Mononuclear cell (primary cell): ENCODE measurements around the gene ADCY4. TPM values are rescaled to one million over a fixed set of nuclear protein-coding genes. Genes with fewer than 3 reads are reported as not detected.

Experiments used
- H3K27me3 ChIP-seq: 2 replicates; pipeline ENCODE4 v1.6.0; 2011; ENCODE audit warnings: low read length, control low read depth; ENCODE audit not compliant: insufficient read depth
- H3K4me1 ChIP-seq: 2 replicates; pipeline ENCODE4 v1.5.1; 2011; ENCODE audit warnings: mild to moderate bottlenecking, low read length, control low read depth; ENCODE audit not compliant: insufficient read depth
- H3K4me3 ChIP-seq: 2 replicates; pipeline ENCODE4 v1.5.1; 2011; ENCODE audit warnings: mild to moderate bottlenecking, low read length, moderate library complexity
- H3K9me3 ChIP-seq: 2 replicates; pipeline ENCODE4 v1.5.1; 2011; ENCODE audit warnings: low read depth, mild to moderate bottlenecking, control low read depth, low read length
- total RNA-seq: library from RNA; depleted of rRNA; stranded (reverse); fragments of >200 nt; gene quantifications from one replicate; pipeline ENCODE4 v1.2.3, GENCODE V29; 2012

Gene ADCY4
- total RNA-seq, 1 donor = 2.3 TPM

- Histone ChIP-seq H3K9me3 (no peaks in the 10 kb centered on the region), H3K27me3 (no peaks in the 10 kb centered on the region), H3K4me3 (no peak overlapping the region), H3K4me1 (peaks cover 60% of the 10 kb centered on the region)
Observed at GRCh38 chr14:24308342-24309124, 26.3 kb downstream of the ADCY4 start.

- H3K27me3 ChIP-seq = no peaks in the 10 kb centered on the region
- no peaks in the 10 kb centered on the region for H3K9me3 ChIP-seq
- H3K4me1 ChIP-seq = peaks cover 52% of the 10 kb centered on the region
- H3K4me3 ChIP-seq = no peak within 1 kb of the TSS
Observed at GRCh38 chr14:24307575-24308341, 27.1 kb downstream of the ADCY4 start, which contains the start of gene CIDEB. CIDEB (minus strand) TSS chr14:24307977; CDS start chr14:24307858, 119 bp downstream.

- Histone ChIP-seq H3K9me3 (no peaks in the 10 kb centered on the region), H3K27me3 (no peaks in the 10 kb centered on the region), H3K4me1 (peaks cover 46% of the 10 kb centered on the region), H3K4me3 (no peak overlapping the region)
Observed at GRCh38 chr14:24307156-24307574, 27.7 kb downstream of the ADCY4 start.

GRCh38 chr14:24304019-24304387 lies 30.9 kb downstream of the ADCY4 start:
- Histone ChIP-seq H3K4me3 (no peak overlapping the region), H3K27me3 (no peaks in the 10 kb centered on the region), H3K9me3 (no peaks in the 10 kb centered on the region), H3K4me1 (peaks cover 36% of the 10 kb centered on the region)

- Histone ChIP-seq H3K4me1 (peaks cover 45% of the 10 kb centered on the region), H3K4me3 (peak overlapping the region; percentile 68), H3K9me3 (no peaks in the 10 kb centered on the region), H3K27me3 (no peaks in the 10 kb centered on the region)
Observed at GRCh38 chr14:24300326-24300980, 34.4 kb downstream of the ADCY4 start.

GRCh38 chr14:24299255-24300191 lies 35.3 kb downstream of the ADCY4 start, which contains the start of the genes DHRS1 and NOP9:
DHRS1 (minus strand) TSS chr14:24299780; CDS start chr14:24299106, 674 bp downstream.
NOP9 (plus strand) TSS chr14:24299850; CDS start chr14:24299955, 105 bp downstream.
- Histone ChIP-seq H3K4me1 (peaks cover 45% of the 10 kb centered on the region), H3K27me3 (no peaks in the 10 kb centered on the region), H3K9me3 (no peaks in the 10 kb centered on the region), H3K4me3 (peak within 1 kb of the TSS; percentile 68)

- Histone ChIP-seq H3K9me3 (no peaks in the 10 kb centered on the region), H3K4me3 (peak overlapping the region; percentile 68), H3K4me1 (peaks cover 45% of the 10 kb centered on the region), H3K27me3 (no peaks in the 10 kb centered on the region)
Observed at GRCh38 chr14:24298892-24299254, 36.0 kb downstream of the ADCY4 start.

- Histone ChIP-seq H3K4me3 (no peak overlapping the region), H3K4me1 (peaks cover 45% of the 10 kb centered on the region), H3K9me3 (no peaks in the 10 kb centered on the region), H3K27me3 (no peaks in the 10 kb centered on the region)
Observed at GRCh38 chr14:24297190-24297964, 37.5 kb downstream of the ADCY4 start.

- H3K4me1 ChIP-seq = peaks cover 44% of the 10 kb centered on the region
- no peaks in the 10 kb centered on the region for H3K27me3 ChIP-seq
Observed at GRCh38 chr14:24296341-24297157, 38.3 kb downstream of the ADCY4 start.

GRCh38 chr14:24293525-24293924 lies 41.3 kb downstream of the ADCY4 start:
- no peak overlapping the region for H3K4me3 ChIP-seq
- H3K27me3 ChIP-seq = no peaks in the 10 kb centered on the region
- H3K4me1 ChIP-seq = peaks cover 19% of the 10 kb centered on the region
- no peaks in the 10 kb centered on the region for H3K9me3 ChIP-seq

More at GRCh38 chr14:24296341-24297157, 38.3 kb downstream of the ADCY4 start:
- H3K4me3 ChIP-seq = no peak overlapping the region
- no peaks in the 10 kb centered on the region for H3K9me3 ChIP-seq

- H3K4me1 ChIP-seq = peaks cover 8% of the 10 kb centered on the region
- no peak overlapping the region for H3K4me3 ChIP-seq
- H3K9me3 ChIP-seq = no peaks in the 10 kb centered on the region
- H3K27me3 ChIP-seq = no peaks in the 10 kb centered on the region
Observed at GRCh38 chr14:24292118-24292807, 42.6 kb downstream of the ADCY4 start.

- Histone ChIP-seq H3K4me1 (peaks cover 1% of the 10 kb centered on the region), H3K9me3 (no peaks in the 10 kb centered on the region), H3K27me3 (no peaks in the 10 kb centered on the region), H3K4me3 (no peak overlapping the region)
Observed at GRCh38 chr14:24291446-24292117, 43.3 kb downstream of the ADCY4 start.
